ENCODE measurements around the gene HMGN3.

- TF ChIP-seq CTCF (IDR thresholded peaks at IDR 0.05; ENCODE audit: poor library complexity): no peak
- TF ChIP-seq EZH2 (IDR thresholded peaks at IDR 0.05; ENCODE audit: borderline replicate concordance): no peak
Measured at GRCh38 chr6:79170431-79170830, 64.1 kb downstream of the HMGN3 start.
